ENCODE results near the gene MET.
"Not testable (repeated sequence)": the region's sequence is repeated elsewhere in the genome, so short reads cannot be mapped to it uniquely, and the experiment has no call there.

Gene MET

GRCh38 chr7:116812860-116813259, 140.9 kb downstream of the MET start:
- no peak for DNase-seq

- not testable (repeated sequence) for DNase-seq
These were observed 141.4 kb downstream of the MET start for GRCh38 chr7:116813371-116813770.

GRCh38 chr7:116815041-116815440, 143.0 kb downstream of the MET start:
- DNase-seq: no peak

- no peak for DNase-seq
These were observed 148.2 kb downstream of the MET start for GRCh38 chr7:116820149-116820548.

- not testable (repeated sequence) for DNase-seq
These were observed 149.7 kb downstream of the MET start for GRCh38 chr7:116821647-116822046.

GRCh38 chr7:116824449-116824848, 152.5 kb downstream of the MET start:
- no peak for DNase-seq

- DNase-seq: no peak
These were observed 156.3 kb downstream of the MET start for GRCh38 chr7:116828281-116828680.

- no peak for DNase-seq
These were observed 157.0 kb downstream of the MET start for GRCh38 chr7:116829041-116829440.

GRCh38 chr7:116829493-116829892, 157.5 kb downstream of the MET start:
- DNase-seq: no peak

- DNase-seq: no peak
These were observed 160.7 kb downstream of the MET start for GRCh38 chr7:116832692-116833091.

- no peak for DNase-seq
These were observed 163.0 kb downstream of the MET start for GRCh38 chr7:116834815-116835504.

- no peak for DNase-seq
These were observed 164.1 kb downstream of the MET start for GRCh38 chr7:116836048-116836447.

GRCh38 chr7:116836911-116837310, 164.9 kb downstream of the MET start:
- no peak for DNase-seq

GRCh38 chr7:116837586-116837985, 165.6 kb downstream of the MET start:
- DNase-seq: no peak

- DNase-seq: no peak
These were observed 168.3 kb downstream of the MET start for GRCh38 chr7:116840256-116840655.

GRCh38 chr7:116842371-116842770, 170.4 kb downstream of the MET start:
- no peak for DNase-seq

- no peak for DNase-seq
These were observed 171.4 kb downstream of the MET start for GRCh38 chr7:116843378-116843777.
